GM18505 (cell line): ENCODE measurements around the gene LCNL1.

ENCODE experiments used
- ATAC-seq: cut with Tn5 transposase; IDR thresholded peaks from one replicate; pipeline ENCODE4 v1.9.1; 2021; ENCODE audit not compliant: unreplicated experiment
- POLR2A ChIP-seq: IDR thresholded peaks from 4 replicates; pipeline ENCODE4 v1.6.1; 2011; ENCODE audit warnings: borderline replicate concordance; ENCODE audit not compliant: insufficient read depth, insufficient read length; ENCODE audit errors: extremely low read depth

The LCNL1 gene

GRCh38 chr9:136978073-136978864, 4.5 kb upstream of the LCNL1 start:
- no peak for TF ChIP-seq POLR2A
- ATAC-seq: no peak

- no peak for ATAC-seq
- no peak for TF ChIP-seq POLR2A
Observed at GRCh38 chr9:136978865-136979544, 3.8 kb upstream of the LCNL1 start.

GRCh38 chr9:136979769-136980587, 2.8 kb upstream of the LCNL1 start:
- ATAC-seq: no peak
- TF ChIP-seq POLR2A: no peak

- no peak for TF ChIP-seq POLR2A
- no peak for ATAC-seq
Observed at GRCh38 chr9:136980669-136981478, 1.9 kb upstream of the LCNL1 start.

GRCh38 chr9:136981588-136982231, 1.1 kb upstream of the LCNL1 start:
- ATAC-seq: no peak
- no peak for TF ChIP-seq POLR2A

GRCh38 chr9:136983167-136983566, 374 bp downstream of the LCNL1 start:
- no peak for ATAC-seq
- TF ChIP-seq POLR2A: no peak

- no peak for TF ChIP-seq POLR2A
- ATAC-seq: no peak
Observed at GRCh38 chr9:136983656-136984314, 992 bp downstream of the LCNL1 start.

GRCh38 chr9:136984464-136985026, 1.8 kb downstream of the LCNL1 start:
- TF ChIP-seq POLR2A: no peak
- ATAC-seq: no peak

GRCh38 chr9:136985027-136985602, 2.3 kb downstream of the LCNL1 start:
- no peak for ATAC-seq
- no peak for TF ChIP-seq POLR2A

GRCh38 chr9:136985853-136986252, 3.1 kb downstream of the LCNL1 start:
- ATAC-seq: no peak

GRCh38 chr9:136988872-136989271, 6.1 kb downstream of the LCNL1 start:
- no peak for TF ChIP-seq POLR2A
- no peak for ATAC-seq

More at GRCh38 chr9:136985853-136986252, 3.1 kb downstream of the LCNL1 start:
- TF ChIP-seq POLR2A: no peak
